Pancreas (tissue), 10 donors: ENCODE measurements around the gene RPS26. TPM values are rescaled to one million over a fixed set of nuclear protein-coding genes. Genes with fewer than 3 reads are reported as not detected.
"Not testable (repeated sequence)": the region's sequence is repeated elsewhere in the genome, so short reads cannot be mapped to it uniquely, and the experiment has no call there.

ENCODE experiments used
- ATAC-seq, 4 donors: fragments of 200-7000 bp; cut with Tn5 transposase; one replicate each; pipeline versions ENCODE4 v1.8.0 to v1.9.1; 2020; ENCODE audit warnings: mild to moderate bottlenecking in 4 of 4, moderate library complexity in 4 of 4
- DNase-seq, 6 donors: peaks; one replicate each; pipeline ENCODE4 v3.0.0-alpha.2; 2020
- FAIRE-seq: peaks from 2 replicates; lab custom pipeline; 2012; peaks lifted over from hg19 to GRCh38; lab: Jason Lieb, UNC
- H3K27ac ChIP-seq, 4 donors: fragments of 200-600 bp; sonication (generic); 1 replicate in 3 of 4; 2 replicates in 1 of 4; pipeline versions ENCODE4 v1.5.0 to v1.8.0; 2020
- H3K27me3 ChIP-seq, 4 donors: fragments of 200-600 bp; one replicate each; pipeline ENCODE4 v1.8.0; 2021
- H3K36me3 ChIP-seq, 3 donors: fragments of 200-600 bp; sonication (generic) in 1 of 3; one replicate each; pipeline versions ENCODE4 v1.5.0 to v1.8.0; 2020 to 2021
- H3K4me1 ChIP-seq, 3 donors: fragments of 200-600 bp; one replicate each; pipeline ENCODE4 v1.8.0; 2021
- H3K4me3 ChIP-seq, 4 donors: fragments of 200-600 bp; sonication (generic) in 2 of 4; one replicate each; pipeline versions ENCODE4 v1.5.0 to v1.8.0; 2020 to 2021
- H3K9me3 ChIP-seq, 4 donors: fragments of 200-600 bp; one replicate each; pipeline ENCODE4 v1.8.0; 2021
- CTCF ChIP-seq, 4 donors: fragments of 200-600 bp; sonication (generic) in 3 of 4; IDR thresholded peaks; one replicate each; pipeline versions ENCODE4 v1.5.0 to v1.8.0; 2021; ENCODE audit warnings: antibody characterized with exemption in 4 of 4
- WGBS, 2 donors: extraction: QIAGEN DNeasy Blood & Tissue Kit; methylation state at CpG; one replicate each; pipeline ENCODE4 v1.1.7; 2013; 5-methylcytosine and 5-hydroxymethylcytosine counted together
- intact Hi-C, 3 donors: fragments of 100-400 bp; cut with DNase I; formaldehyde crosslinking; loops; one replicate each; pipeline versions ENCODE4 v1.11.1 to v1.14.2; 2022
- polyA plus RNA-seq, 2 donors: library from polyadenylated mRNA; stranded (reverse); fragments of 200-250 nt; gene quantifications; one replicate each; pipeline ENCODE4 v1.2.3, GENCODE V29; 2013
- total RNA-seq, 6 donors: library from RNA; stranded (reverse); fragmentation: NEBNext Ultra II Directional in 4 of 6; extraction: Animal tissue kit (Norgen Biotek cat#: 25700) in 4 of 6; gene quantifications; one replicate each; pipeline versions ENCODE4 v1.2.1 to v1.2.4, GENCODE V29; 2021 to 2023
- donor health status: healthy with polysubstance abuse.
- donor health status: DM: no; HTN: no; CAD: no; lungs with moderate emphysema.
- donor health status: DM: no; HTN: no; CAD: no.
- donor health status: control.
- donor health status: control.
- donor health status: Bipolar disorder and iron deficiency.
- donor health status: DM: yes; HTN: yes; CAD: no.
- donor health status: DM: no; HTN: no; CAD: no.
- donor health status: DM: no; HTN: no; CAD: no.
- donor health status: DM: yes; HTN: yes; CAD: no.

Gene RPS26
- total and polyA plus RNA-seq, 8 donors, result 13.8 to 593 (median 32.2) TPM

- peak within 1 kb of the TSS; percentile 61 to 83 (median 68) for H3K27ac ChIP-seq
- peak; percentile 98 to 99 (median 99) for ATAC-seq
These were observed 44.8 kb upstream of the RPS26 start, which contains the start of gene SUOX for GRCh38 chr12:55996715-55997534. Gene SUOX (plus strand): TSS chr12:55997276. CDS start chr12:56002222, 4,946 bp downstream.

GRCh38 chr12:55997535-55997859 lies 44.2 kb upstream of the RPS26 start:
- 1 to 2% methylated on average over 5 of the region's 5 CpGs for WGBS, 2 donors
- Histone ChIP-seq H3K27me3 (no peaks in the 10 kb centered on the region), H3K9me3 (no peaks in the 10 kb centered on the region), H3K27ac (peak overlapping the region; percentile 61 to 83 (median 68)), H3K4me1 (peaks cover 0 to 17% (median 5%) of the 10 kb centered on the region in 3 donors), H3K4me3 (peak overlapping the region; percentile 44 to 67 (median 65)), H3K36me3 (peaks cover 0 to 16% (median 12%) of the 10 kb centered on the region in 3 donors)
- no peak for TF ChIP-seq CTCF (IDR thresholded peaks at IDR 0.05)
- FAIRE-seq, result no peak
- peak; percentile 10 to 44 (median 31) for ATAC-seq
- peak in 1 of 6 donors; percentile 38 for DNase-seq
- intact Hi-C loops, result loop anchor here in 1 of 3 donors (5.0 kb wide), 1 partner anchor 40 kb away; no protein-coding TSS in a partner anchor

More at GRCh38 chr12:55996715-55997534, 44.8 kb upstream of the RPS26 start, which contains the start of gene SUOX:
- intact Hi-C loops, result loop anchor here in 1 of 3 donors (5.0 kb wide), 1 partner anchor 40 kb away; no protein-coding TSS in a partner anchor
- FAIRE-seq (peak; percentile 90), DNase-seq (peak; percentile 90 to 98 (median 97))
- Histone ChIP-seq H3K9me3 (no peaks in the 10 kb centered on the region), H3K27me3 (no peaks in the 10 kb centered on the region), H3K36me3 (peaks cover 0 to 22% (median 18%) of the 10 kb centered on the region in 3 donors), H3K4me1 (peaks cover 0 to 17% (median 5%) of the 10 kb centered on the region in 3 donors), H3K4me3 (peak within 1 kb of the TSS; percentile 44 to 67 (median 65))
- no peak for TF ChIP-seq CTCF (IDR thresholded peaks at IDR 0.05)
- WGBS, 2 donors, result 0 to 1% methylated on average over 27 of the region's 27 CpGs

GRCh38 chr12:55999522-55999921 lies 42.2 kb upstream of the RPS26 start:
- intact Hi-C loops, result loop anchor here in 1 of 3 donors (5.0 kb wide), 1 partner anchor 38 kb away; no protein-coding TSS in a partner anchor
- H3K9me3 ChIP-seq, H3K36me3 ChIP-seq, FAIRE-seq, H3K4me3 ChIP-seq, H3K27me3 ChIP-seq, DNase-seq, H3K27ac ChIP-seq, ATAC-seq: not testable (repeated sequence)
- H3K4me1 ChIP-seq, result peaks cover 0 to 17% (median 5%) of the 10 kb centered on the region in 3 donors
- 73 to 74% methylated on average over 6 of the region's 6 CpGs for WGBS, 2 donors

- 95 to 96% methylated on average over 21 to 33 of the region's 33 CpGs for WGBS, 2 donors
These were observed 41.6 kb upstream of the RPS26 start for GRCh38 chr12:55999999-56000540.

GRCh38 chr12:56001487-56002100 lies 40.1 kb upstream of the RPS26 start:
- FAIRE-seq (no peak), DNase-seq (no peak), ATAC-seq (no peak)
- intact Hi-C loops, result no loop called here
- Histone ChIP-seq H3K4me1 (peaks cover 0 to 17% (median 5%) of the 10 kb centered on the region in 3 donors), H3K27me3 (no peaks in the 10 kb centered on the region), H3K36me3 (peaks cover 0 to 4% (median 0%) of the 10 kb centered on the region in 3 donors), H3K9me3 (no peaks in the 10 kb centered on the region), H3K27ac (peak overlapping the region in 2 of 4 donors; percentile 34 to 39), H3K4me3 (no peak overlapping the region)
- WGBS, 2 donors, result 51 to 56% methylated on average over 7 of the region's 7 CpGs
- no peak for TF ChIP-seq CTCF (IDR thresholded peaks at IDR 0.05)

More at GRCh38 chr12:55999999-56000540, 41.6 kb upstream of the RPS26 start:
- not testable (repeated sequence) for H3K36me3 ChIP-seq, H3K4me3 ChIP-seq, H3K27ac ChIP-seq, ATAC-seq, H3K27me3 ChIP-seq, FAIRE-seq, DNase-seq, H3K9me3 ChIP-seq
- peaks cover 0 to 17% (median 5%) of the 10 kb centered on the region in 3 donors for H3K4me1 ChIP-seq
- intact Hi-C loops, result loop anchor here in 1 of 3 donors (5.0 kb wide), 1 partner anchor 37 kb away; no protein-coding TSS in a partner anchor

GRCh38 chr12:56003376-56003775 lies 38.3 kb upstream of the RPS26 start:
- WGBS, 2 donors, result 85 to 91% methylated on average over 5 of the region's 5 CpGs
- ATAC-seq, intact Hi-C loops: not testable (repeated sequence)

More at GRCh38 chr12:56003376-56003775, 38.3 kb upstream of the RPS26 start:
- FAIRE-seq, H3K9me3 ChIP-seq, H3K27me3 ChIP-seq, H3K36me3 ChIP-seq, DNase-seq, H3K4me1 ChIP-seq, H3K27ac ChIP-seq, H3K4me3 ChIP-seq: not testable (repeated sequence)
